ENCODE results near the gene CACNA1H. TPM values are rescaled to one million over a fixed set of nuclear protein-coding genes. Genes with fewer than 3 reads are reported as not detected.

CACNA1H gene
- total and polyA plus RNA-seq, 9 of the 15 experiments (the other 6 are each of a cell fraction or from before 2014, with no cell fraction given) = 0.10 to 0.18 TPM; not detected in 7

DNA sequence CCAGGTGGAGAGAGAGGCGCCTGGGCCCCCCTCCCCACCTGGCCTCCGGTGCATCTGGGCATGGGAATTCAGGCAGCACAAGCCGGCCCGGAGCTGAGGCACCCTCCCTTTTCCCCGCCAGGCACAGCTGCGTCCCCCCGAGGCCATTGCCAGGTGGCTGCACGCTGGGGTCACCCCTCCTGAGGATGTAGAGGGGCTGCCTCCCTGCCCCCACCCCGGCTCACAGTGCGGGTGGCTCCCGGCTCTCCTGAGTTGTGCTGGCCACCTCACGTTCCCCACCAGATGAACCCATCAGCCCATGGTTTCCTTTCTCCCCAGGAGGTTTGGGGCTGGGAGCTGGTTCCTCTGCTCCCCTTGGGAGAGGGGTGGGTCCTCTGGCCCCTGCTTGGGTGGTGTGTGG lies 12.6 kb downstream of the CACNA1H start:
- in situ Hi-C loops (cut with MboI) = no loop called here
- BruUV-seq (replicated peaks) = no TSS peak
- no peak for DNase-seq (ENCODE audit: extremely low read depth in 1 of 4, low spot score in 3 of 4)
- no peak overlapping the region for H3K27ac ChIP-seq (ENCODE audit: extremely low read depth, low read depth, low read length)
- no peaks in the 10 kb centered on the region for H3K36me3 ChIP-seq (ENCODE audit: control insufficient read depth, insufficient read depth, low read length)
- no peak for FAIRE-seq
- intact Hi-C loops (cut with micrococcal nuclease) = no loop called here
- peaks cover 50 to 96% of the 10 kb centered on the region in 2 experiments for H3K27me3 ChIP-seq (ENCODE audit: control insufficient read depth in 2 of 2, insufficient read depth in 2 of 2, low read length in 2 of 2)
- no peaks in the 10 kb centered on the region for H3K9me1 ChIP-seq (ENCODE audit: control insufficient read depth, insufficient read depth, low read length)
- H4K20me1 ChIP-seq (replicated peaks; ENCODE audit: control insufficient read depth, insufficient read depth, low read length) = peaks cover 27% of the 10 kb centered on the region
- H3K4me1 ChIP-seq (replicated peaks in 1 of 2; ENCODE audit: control insufficient read depth in 2 of 2, insufficient read depth in 2 of 2, low read length in 2 of 2) = peaks cover 0 to 72% of the 10 kb centered on the region in 2 experiments; a peak in 2 of 5 replicates
- no peak overlapping the region for H3K4me2 ChIP-seq (ENCODE audit: insufficient read depth, low read length)
- WGBS (ENCODE audit: insufficient coverage, low coverage, missing lambda C conversion rate) = 2% methylated on average over 9 of the region's 12 CpGs
- no peak overlapping the region for H2AFZ ChIP-seq (ENCODE audit: low read depth, low read length)
- H3K4me3 ChIP-seq = no peak overlapping the region
- ATAC-seq = no peak
- ChIA-PET POLR2A (interaction anchor here (0.8 kb wide), 1 partner anchor 8 kb away, joined by 4 read pairs; no protein-coding TSS in a partner anchor), CTCF (ENCODE audit: low intra/inter-chr PET ratio) (no interaction called here)
- H3K79me2 ChIP-seq (ENCODE audit: control insufficient read depth, insufficient read depth, low read length) = no peaks in the 10 kb centered on the region
- H3K9ac ChIP-seq (ENCODE audit: insufficient read depth in 1 of 2, low read depth in 2 of 2, low read length in 2 of 2) = no peak overlapping the region
- no peaks in the 10 kb centered on the region for H3K9me3 ChIP-seq (replicated peaks; ENCODE audit: control insufficient read depth, insufficient read depth, low read depth, low read length)
- TF ChIP-seq PHF21A (IDR thresholded peaks at IDR 0.05; ENCODE audit: borderline replicate concordance, low read depth) (no peak), TEAD1 (CRISPR knock-in tag; IDR thresholded peaks at IDR 0.05) (no peak), ZNF165 (CRISPR knock-in tag; IDR thresholded peaks at IDR 0.05; ENCODE audit: borderline replicate concordance) (no peak), ZNF24 (IDR thresholded peaks at IDR 0.05) (no peak), ETV1 (tag; conservative IDR thresholded peaks at IDR 0.05; ENCODE audit: low read depth) (no peak), MXI1 (IDR thresholded peaks at IDR 0.05; ENCODE audit: low read depth, low read length) (no peak), ARHGAP35 (IDR thresholded peaks at IDR 0.05; ENCODE audit: partially characterized antibody) (no peak), KDM5B (IDR thresholded peaks at IDR 0.05; ENCODE audit: insufficient replicate concordance, low read depth, low read length) (no peak)
- TF ChIP-seq, protein P1, sequence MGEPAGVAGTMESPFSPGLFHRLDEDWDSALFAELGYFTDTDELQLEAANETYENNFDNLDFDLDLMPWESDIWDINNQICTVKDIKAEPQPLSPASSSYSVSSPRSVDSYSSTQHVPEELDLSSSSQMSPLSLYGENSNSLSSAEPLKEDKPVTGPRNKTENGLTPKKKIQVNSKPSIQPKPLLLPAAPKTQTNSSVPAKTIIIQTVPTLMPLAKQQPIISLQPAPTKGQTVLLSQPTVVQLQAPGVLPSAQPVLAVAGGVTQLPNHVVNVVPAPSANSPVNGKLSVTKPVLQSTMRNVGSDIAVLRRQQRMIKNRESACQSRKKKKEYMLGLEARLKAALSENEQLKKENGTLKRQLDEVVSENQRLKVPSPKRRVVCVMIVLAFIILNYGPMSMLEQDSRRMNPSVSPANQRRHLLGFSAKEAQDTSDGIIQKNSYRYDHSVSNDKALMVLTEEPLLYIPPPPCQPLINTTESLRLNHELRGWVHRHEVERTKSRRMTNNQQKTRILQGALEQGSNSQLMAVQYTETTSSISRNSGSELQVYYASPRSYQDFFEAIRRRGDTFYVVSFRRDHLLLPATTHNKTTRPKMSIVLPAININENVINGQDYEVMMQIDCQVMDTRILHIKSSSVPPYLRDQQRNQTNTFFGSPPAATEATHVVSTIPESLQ (CRISPR knock-in tag; IDR thresholded peaks at IDR 0.05) = no peak
- TF ChIP-seq, protein P2, sequence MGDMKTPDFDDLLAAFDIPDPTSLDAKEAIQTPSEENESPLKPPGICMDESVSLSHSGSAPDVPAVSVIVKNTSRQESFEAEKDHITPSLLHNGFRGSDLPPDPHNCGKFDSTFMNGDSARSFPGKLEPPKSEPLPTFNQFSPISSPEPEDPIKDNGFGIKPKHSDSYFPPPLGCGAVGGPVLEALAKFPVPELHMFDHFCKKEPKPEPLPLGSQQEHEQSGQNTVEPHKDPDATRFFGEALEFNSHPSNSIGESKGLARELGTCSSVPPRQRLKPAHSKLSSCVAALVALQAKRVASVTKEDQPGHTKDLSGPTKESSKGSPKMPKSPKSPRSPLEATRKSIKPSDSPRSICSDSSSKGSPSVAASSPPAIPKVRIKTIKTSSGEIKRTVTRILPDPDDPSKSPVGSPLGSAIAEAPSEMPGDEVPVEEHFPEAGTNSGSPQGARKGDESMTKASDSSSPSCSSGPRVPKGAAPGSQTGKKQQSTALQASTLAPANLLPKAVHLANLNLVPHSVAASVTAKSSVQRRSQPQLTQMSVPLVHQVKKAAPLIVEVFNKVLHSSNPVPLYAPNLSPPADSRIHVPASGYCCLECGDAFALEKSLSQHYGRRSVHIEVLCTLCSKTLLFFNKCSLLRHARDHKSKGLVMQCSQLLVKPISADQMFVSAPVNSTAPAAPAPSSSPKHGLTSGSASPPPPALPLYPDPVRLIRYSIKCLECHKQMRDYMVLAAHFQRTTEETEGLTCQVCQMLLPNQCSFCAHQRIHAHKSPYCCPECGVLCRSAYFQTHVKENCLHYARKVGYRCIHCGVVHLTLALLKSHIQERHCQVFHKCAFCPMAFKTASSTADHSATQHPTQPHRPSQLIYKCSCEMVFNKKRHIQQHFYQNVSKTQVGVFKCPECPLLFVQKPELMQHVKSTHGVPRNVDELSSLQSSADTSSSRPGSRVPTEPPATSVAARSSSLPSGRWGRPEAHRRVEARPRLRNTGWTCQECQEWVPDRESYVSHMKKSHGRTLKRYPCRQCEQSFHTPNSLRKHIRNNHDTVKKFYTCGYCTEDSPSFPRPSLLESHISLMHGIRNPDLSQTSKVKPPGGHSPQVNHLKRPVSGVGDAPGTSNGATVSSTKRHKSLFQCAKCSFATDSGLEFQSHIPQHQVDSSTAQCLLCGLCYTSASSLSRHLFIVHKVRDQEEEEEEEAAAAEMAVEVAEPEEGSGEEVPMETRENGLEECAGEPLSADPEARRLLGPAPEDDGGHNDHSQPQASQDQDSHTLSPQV (IDR thresholded peaks at IDR 0.05) = no peak
- TF ChIP-seq, protein P3, sequence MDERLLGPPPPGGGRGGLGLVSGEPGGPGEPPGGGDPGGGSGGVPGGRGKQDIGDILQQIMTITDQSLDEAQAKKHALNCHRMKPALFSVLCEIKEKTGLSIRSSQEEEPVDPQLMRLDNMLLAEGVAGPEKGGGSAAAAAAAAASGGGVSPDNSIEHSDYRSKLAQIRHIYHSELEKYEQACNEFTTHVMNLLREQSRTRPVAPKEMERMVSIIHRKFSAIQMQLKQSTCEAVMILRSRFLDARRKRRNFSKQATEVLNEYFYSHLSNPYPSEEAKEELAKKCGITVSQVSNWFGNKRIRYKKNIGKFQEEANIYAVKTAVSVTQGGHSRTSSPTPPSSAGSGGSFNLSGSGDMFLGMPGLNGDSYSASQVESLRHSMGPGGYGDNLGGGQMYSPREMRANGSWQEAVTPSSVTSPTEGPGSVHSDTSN (CRISPR knock-in tag; IDR thresholded peaks at IDR 0.05; ENCODE audit: low read depth) = no peak
- TF ChIP-seq, protein P3 (tag; conservative IDR thresholded peaks at IDR 0.05; ENCODE audit: low read depth) = no peak
- TF ChIP-seq, protein P4, sequence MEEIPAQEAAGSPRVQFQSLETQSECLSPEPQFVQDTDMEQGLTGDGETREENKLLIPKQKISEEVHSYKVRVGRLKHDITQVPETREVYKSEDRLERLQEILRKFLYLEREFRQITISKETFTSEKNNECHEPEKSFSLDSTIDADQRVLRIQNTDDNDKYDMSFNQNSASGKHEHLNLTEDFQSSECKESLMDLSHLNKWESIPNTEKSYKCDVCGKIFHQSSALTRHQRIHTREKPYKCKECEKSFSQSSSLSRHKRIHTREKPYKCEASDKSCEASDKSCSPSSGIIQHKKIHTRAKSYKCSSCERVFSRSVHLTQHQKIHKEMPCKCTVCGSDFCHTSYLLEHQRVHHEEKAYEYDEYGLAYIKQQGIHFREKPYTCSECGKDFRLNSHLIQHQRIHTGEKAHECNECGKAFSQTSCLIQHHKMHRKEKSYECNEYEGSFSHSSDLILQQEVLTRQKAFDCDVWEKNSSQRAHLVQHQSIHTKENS (CRISPR knock-in tag; IDR thresholded peaks at IDR 0.05) = no peak

Data from K562 (cell line).